ENCODE results near the gene HIVEP2. TPM values are rescaled to one million over a fixed set of nuclear protein-coding genes. Genes with fewer than 3 reads are reported as not detected.

The HIVEP2 gene
- total RNA-seq, 1 donor from 2014 or later: 12.3 TPM

GRCh38 chr6:142932889-142933288 is 12.1 kb downstream of the HIVEP2 start:
- DNase-seq (ENCODE audit: low read depth): no peak
- no peak overlapping the region for H3K4me3 ChIP-seq (ENCODE audit: low read depth, low read length)
- no peak for TF ChIP-seq CTCF (conservative IDR thresholded peaks at IDR 0.05; ENCODE audit: low read depth, low read length)

- TF ChIP-seq CTCF (conservative IDR thresholded peaks at IDR 0.05; ENCODE audit: low read depth, low read length): no peak
- H3K4me3 ChIP-seq (ENCODE audit: low read depth, low read length): no peak overlapping the region
- DNase-seq (ENCODE audit: low read depth): no peak
These were observed 15.1 kb downstream of the HIVEP2 start for GRCh38 chr6:142929751-142930358.

DNA sequence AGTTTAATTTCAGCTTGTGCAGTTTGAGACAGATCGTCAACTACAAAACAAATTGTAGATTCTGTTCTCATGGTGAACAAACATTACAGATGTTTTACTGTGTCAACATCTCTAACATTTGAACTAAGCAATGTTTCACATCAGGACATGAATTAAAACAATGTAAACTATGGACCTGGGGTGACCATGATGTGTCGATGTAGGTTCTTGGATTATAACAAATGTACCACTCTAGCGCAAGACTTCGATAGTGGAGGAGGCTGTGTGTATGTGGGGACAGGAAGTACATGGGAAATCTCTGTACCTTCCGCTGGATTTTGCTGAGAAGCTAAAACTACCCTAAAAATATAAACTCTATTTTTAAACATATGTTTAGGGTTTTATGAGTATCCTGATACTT is 17.1 kb downstream of the HIVEP2 start:
- TF ChIP-seq CTCF (conservative IDR thresholded peaks at IDR 0.05; ENCODE audit: low read depth, low read length): no peak
- H3K4me3 ChIP-seq (ENCODE audit: low read depth, low read length): peak overlapping the region; percentile 70
- no peak for DNase-seq (ENCODE audit: low read depth)

- DNase-seq (ENCODE audit: low read depth): no peak
- peak overlapping the region; percentile 70 for H3K4me3 ChIP-seq (ENCODE audit: low read depth, low read length)
These were observed 17.8 kb downstream of the HIVEP2 start for GRCh38 chr6:142927271-142927580.

DNA sequence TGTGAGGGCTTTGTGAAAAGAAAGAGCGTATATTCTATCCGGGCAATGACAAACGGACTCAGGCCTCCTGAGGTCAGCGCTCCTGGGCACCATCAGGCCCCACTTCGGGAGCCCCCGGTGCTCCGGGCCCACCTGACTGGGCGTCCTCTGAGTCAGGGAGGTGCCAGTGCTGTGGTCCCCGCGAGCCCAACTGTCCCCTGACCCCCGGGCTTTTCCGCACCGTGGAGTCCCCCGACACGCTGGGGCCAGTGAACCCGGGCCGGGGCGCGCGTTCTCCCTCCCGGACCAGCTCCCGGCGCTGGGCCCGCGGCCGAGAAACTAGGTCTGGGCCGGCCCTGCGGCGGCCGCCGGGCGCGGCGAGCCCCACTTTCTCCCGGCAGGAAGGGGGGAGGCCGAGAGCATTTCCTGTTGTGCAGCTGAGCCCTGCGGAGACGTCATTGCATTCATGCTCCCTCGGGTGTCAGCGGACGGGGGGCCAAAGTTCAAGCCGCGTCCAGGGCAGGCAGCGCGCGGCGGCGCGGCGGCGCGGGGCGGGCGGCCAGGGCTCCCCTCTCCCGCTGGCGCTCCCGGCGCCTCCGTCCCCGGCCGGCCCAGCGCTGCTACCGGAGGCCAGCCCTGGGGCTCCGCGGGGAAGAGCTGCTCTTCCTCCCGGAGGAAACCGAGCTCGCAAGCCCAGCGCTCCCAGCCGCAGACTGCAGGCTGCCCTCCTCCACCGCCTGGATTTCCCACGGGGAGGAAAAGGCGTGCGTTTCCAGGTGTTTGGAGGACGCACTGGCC is 18.3 kb downstream of the HIVEP2 start:
- H3K4me3 ChIP-seq (ENCODE audit: low read depth, low read length): peak overlapping the region; percentile 70
- DNase-seq (ENCODE audit: low read depth): no peak
- no peak for TF ChIP-seq CTCF (conservative IDR thresholded peaks at IDR 0.05; ENCODE audit: low read depth, low read length)

More at GRCh38 chr6:142927271-142927580, 17.8 kb downstream of the HIVEP2 start:
- TF ChIP-seq CTCF (conservative IDR thresholded peaks at IDR 0.05; ENCODE audit: low read depth, low read length): no peak

DNA sequence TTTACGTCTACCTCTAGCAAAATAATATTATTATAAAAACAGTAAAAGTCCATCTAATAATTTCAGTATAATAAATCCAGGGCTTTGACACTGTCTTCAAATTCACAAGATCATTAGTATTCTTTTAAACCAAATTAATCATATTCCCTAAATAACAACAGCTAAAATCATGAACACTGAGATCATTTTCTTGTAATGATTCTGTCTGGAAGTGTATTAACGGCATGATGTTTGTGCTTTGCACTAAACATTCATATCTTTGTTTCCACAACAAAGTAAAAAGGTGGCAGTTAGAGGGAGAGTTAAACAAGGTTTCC is 18.8 kb downstream of the HIVEP2 start:
- DNase-seq (ENCODE audit: low read depth): no peak
- peak overlapping the region; percentile 70 for H3K4me3 ChIP-seq (ENCODE audit: low read depth, low read length)
- no peak for TF ChIP-seq CTCF (conservative IDR thresholded peaks at IDR 0.05; ENCODE audit: low read depth, low read length)

Data from epithelial cell of proximal tubule (primary cell).